Endothelial cell (in vitro differentiated cells): ENCODE data around the gene DCAF12. TPM values are rescaled to one million over a fixed set of nuclear protein-coding genes. Genes with fewer than 3 reads are reported as not detected.

Experiments used
- DNase-seq: peaks from one replicate; pipeline ENCODE4 v3.0.0; 2021; ENCODE audit warnings: low spot score
- H3K27ac Mint-ChIP-seq: one replicate; pipeline ENCODE4 v1.8.0; 2021; ENCODE audit warnings: mixed read lengths, inconsistent platforms; ENCODE audit not compliant: unreplicated experiment
- H3K27me3 Mint-ChIP-seq: one replicate; pipeline ENCODE4 v1.8.0; 2021; ENCODE audit warnings: mild to moderate bottlenecking, moderate library complexity, mixed read lengths, inconsistent platforms; ENCODE audit not compliant: unreplicated experiment
- H3K36me3 Mint-ChIP-seq: one replicate; pipeline ENCODE4 v1.8.0; 2021; ENCODE audit warnings: mild to moderate bottlenecking, low read depth, mixed read lengths, inconsistent platforms; ENCODE audit not compliant: unreplicated experiment
- H3K4me1 Mint-ChIP-seq: one replicate; pipeline ENCODE4 v1.8.0; 2021; ENCODE audit warnings: mild to moderate bottlenecking, mixed read lengths, inconsistent platforms; ENCODE audit not compliant: unreplicated experiment
- H3K4me3 Mint-ChIP-seq: one replicate; pipeline ENCODE4 v1.8.0; 2021; ENCODE audit warnings: mild to moderate bottlenecking, mixed read lengths, inconsistent platforms; ENCODE audit not compliant: unreplicated experiment
- H3K9me3 Mint-ChIP-seq: one replicate; pipeline ENCODE4 v1.8.0; 2021; ENCODE audit warnings: mixed read lengths, inconsistent platforms; ENCODE audit not compliant: unreplicated experiment
- CTCF ChIP-seq: fragments of 200-600 bp; sonication (generic); IDR thresholded peaks from one replicate; pipeline ENCODE4 v1.5.0; 2021; ENCODE audit warnings: antibody characterized with exemption; ENCODE audit not compliant: unreplicated experiment
- total RNA-seq: library from RNA; stranded (reverse); fragmentation: NEBNext Ultra II Directional; extraction: Animal tissue kit (Norgen Biotek cat#: 25700); gene quantifications from one replicate; pipeline ENCODE4 v1.2.1, GENCODE V29; 2021; ENCODE audit not compliant: unreplicated experiment

Gene DCAF12
- total RNA-seq, 1 donor from 2014 or later, result 47.3 TPM

- no peaks in the 10 kb centered on the region for H3K36me3 Mint-ChIP-seq
- no peak for TF ChIP-seq CTCF
Observed at GRCh38 chr9:34065541-34065940, 61.0 kb downstream of the DCAF12 start.

GRCh38 chr9:34059954-34060353 is 66.5 kb downstream of the DCAF12 start:
- Mint-ChIP-seq H3K9me3 (no peaks in the 10 kb centered on the region), H3K4me1 (no peaks in the 10 kb centered on the region)

More at GRCh38 chr9:34065541-34065940, 61.0 kb downstream of the DCAF12 start:
- Mint-ChIP-seq H3K27me3 (peaks cover 3% of the 10 kb centered on the region), H3K9me3 (no peaks in the 10 kb centered on the region), H3K4me1 (no peaks in the 10 kb centered on the region), H3K27ac (no peak overlapping the region), H3K4me3 (no peak overlapping the region)
- DNase-seq, result no peak

GRCh38 chr9:34059281-34059680 is 67.2 kb downstream of the DCAF12 start:
- no peak for TF ChIP-seq CTCF
- Mint-ChIP-seq H3K27ac (no peak overlapping the region), H3K9me3 (no peaks in the 10 kb centered on the region), H3K27me3 (no peaks in the 10 kb centered on the region), H3K4me1 (no peaks in the 10 kb centered on the region), H3K36me3 (no peaks in the 10 kb centered on the region), H3K4me3 (no peak overlapping the region)
- no peak for DNase-seq

More at GRCh38 chr9:34059954-34060353, 66.5 kb downstream of the DCAF12 start:
- no peaks in the 10 kb centered on the region for H3K36me3 Mint-ChIP-seq
- no peaks in the 10 kb centered on the region for H3K27me3 Mint-ChIP-seq
- no peak for TF ChIP-seq CTCF
- H3K4me3 Mint-ChIP-seq, result no peak overlapping the region
- H3K27ac Mint-ChIP-seq, result no peak overlapping the region
- DNase-seq, result no peak

- no peak for TF ChIP-seq CTCF
- Mint-ChIP-seq H3K36me3 (peaks cover 13% of the 10 kb centered on the region), H3K27me3 (peaks cover 20% of the 10 kb centered on the region), H3K4me3 (peak overlapping the region; percentile 99), H3K4me1 (peaks cover 39% of the 10 kb centered on the region), H3K9me3 (no peaks in the 10 kb centered on the region), H3K27ac (peak overlapping the region; percentile 100)
- no peak for DNase-seq
Observed at GRCh38 chr9:34049630-34050384, 76.7 kb downstream of the DCAF12 start.

- H3K27me3 Mint-ChIP-seq, result peaks cover 20% of the 10 kb centered on the region
- no peak for TF ChIP-seq CTCF
Observed at GRCh38 chr9:34048727-34049629, 77.5 kb downstream of the DCAF12 start, which contains the start of gene UBAP2. Gene UBAP2, minus strand, starts transcription at chr9:34048887. Its CDS starts 31,739 bp downstream, at chr9:34017148.

More at GRCh38 chr9:34048727-34049629, 77.5 kb downstream of the DCAF12 start, which contains the start of gene UBAP2:
- Mint-ChIP-seq H3K4me3 (peak within 1 kb of the TSS; percentile 99), H3K27ac (peak within 1 kb of the TSS; percentile 100), H3K4me1 (peaks cover 40% of the 10 kb centered on the region), H3K9me3 (no peaks in the 10 kb centered on the region), H3K36me3 (peaks cover 13% of the 10 kb centered on the region)
- DNase-seq, result peak; percentile 94
